GM18508 (cell line): ENCODE measurements around the gene CACNA2D1.
"Not testable (repeated sequence)": the region's sequence is repeated elsewhere in the genome, so short reads cannot be mapped to it uniquely, and the experiment has no call there.

ENCODE experiments used
- ATAC-seq: cut with Tn5 transposase; IDR thresholded peaks from one replicate; pipeline ENCODE4 v1.9.1; 2021; ENCODE audit warnings: moderate number of reproducible peaks; ENCODE audit not compliant: insufficient read depth, unreplicated experiment

CACNA2D1 gene

GRCh38 chr7:82019551-82020475, 423.8 kb downstream of the CACNA2D1 start:
- ATAC-seq = no peak

- ATAC-seq = no peak
Observed at GRCh38 chr7:82018226-82018625, 425.4 kb downstream of the CACNA2D1 start.

GRCh38 chr7:82017334-82017943, 426.1 kb downstream of the CACNA2D1 start:
- ATAC-seq = no peak

- no peak for ATAC-seq
Observed at GRCh38 chr7:82015751-82016150, 427.8 kb downstream of the CACNA2D1 start.

DNA sequence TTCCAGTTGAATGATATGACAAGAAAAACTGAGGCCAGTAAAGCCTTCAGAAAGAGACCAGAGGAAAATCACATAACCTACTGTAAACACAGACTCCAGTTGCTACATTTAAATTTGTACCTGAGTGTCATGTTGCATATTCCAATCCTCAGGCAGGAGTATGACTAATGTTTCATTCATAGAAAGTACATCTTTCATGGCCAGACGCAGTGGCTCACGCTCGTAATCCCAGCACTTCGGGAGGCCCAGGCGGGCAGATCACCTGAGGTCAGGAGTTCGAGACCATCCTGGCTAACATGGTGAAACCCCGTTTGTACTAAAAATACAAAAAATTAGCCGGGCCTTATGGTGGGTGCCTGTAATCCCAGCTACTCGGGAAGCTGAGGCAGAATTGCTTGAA, 429.0 kb downstream of the CACNA2D1 start:
- not testable (repeated sequence) for ATAC-seq

GRCh38 chr7:82012453-82012852, 431.1 kb downstream of the CACNA2D1 start:
- ATAC-seq = no peak

DNA sequence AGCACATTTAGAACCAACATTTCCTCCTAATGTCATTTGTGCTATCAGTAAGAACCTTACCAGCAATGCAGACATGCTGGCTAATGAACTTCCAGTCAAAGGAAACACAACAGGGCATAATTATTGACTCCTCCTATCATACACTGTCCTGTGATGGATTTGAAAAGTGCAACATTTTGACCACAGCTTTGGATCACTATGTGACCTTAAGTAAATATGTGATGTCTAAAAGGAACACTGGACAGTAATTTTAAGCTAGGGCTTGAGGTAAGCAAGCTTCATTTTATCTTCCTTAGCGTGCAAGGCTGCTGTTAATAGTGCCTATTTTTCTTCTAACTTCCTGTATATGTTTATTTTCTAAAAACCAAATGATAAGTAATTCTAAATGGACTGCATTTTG, 433.2 kb downstream of the CACNA2D1 start:
- ATAC-seq = no peak

DNA sequence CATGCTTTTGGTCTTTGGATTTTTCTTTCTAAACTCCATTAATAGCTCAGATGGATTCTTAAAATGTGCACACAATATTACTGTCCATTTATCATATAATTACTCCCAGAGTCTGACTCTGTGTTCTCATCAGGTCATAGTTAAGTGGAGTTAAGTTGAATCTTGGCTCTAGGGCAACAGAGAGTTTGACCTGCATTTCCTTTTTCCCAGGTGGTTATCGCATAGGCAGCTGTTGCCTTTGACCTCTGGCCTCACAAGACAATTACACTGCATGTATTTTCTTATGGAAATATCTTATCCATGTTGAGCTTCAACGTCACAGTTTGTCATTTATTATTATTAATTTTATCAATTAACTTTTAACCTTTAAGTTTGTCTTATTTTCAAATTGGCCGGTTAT, 436.3 kb downstream of the CACNA2D1 start:
- no peak for ATAC-seq

DNA sequence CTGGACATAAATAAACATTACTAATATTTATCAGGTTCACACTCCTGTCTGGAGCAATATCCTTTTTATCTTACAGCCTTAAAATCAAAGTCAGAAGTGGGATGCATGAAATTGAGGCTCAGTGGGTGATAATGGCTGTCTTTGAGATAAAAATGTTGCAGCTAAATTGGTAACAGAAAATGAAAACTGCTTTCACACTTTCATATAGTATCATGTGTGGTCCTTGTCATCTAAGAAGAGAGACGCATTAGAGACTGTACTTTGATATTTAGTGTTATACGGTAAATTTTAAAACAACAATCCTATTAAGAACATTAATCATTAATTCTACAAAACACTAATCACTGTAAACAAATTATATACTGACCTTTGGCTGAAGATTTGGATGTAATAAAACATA, 438.5 kb downstream of the CACNA2D1 start:
- ATAC-seq = no peak

DNA sequence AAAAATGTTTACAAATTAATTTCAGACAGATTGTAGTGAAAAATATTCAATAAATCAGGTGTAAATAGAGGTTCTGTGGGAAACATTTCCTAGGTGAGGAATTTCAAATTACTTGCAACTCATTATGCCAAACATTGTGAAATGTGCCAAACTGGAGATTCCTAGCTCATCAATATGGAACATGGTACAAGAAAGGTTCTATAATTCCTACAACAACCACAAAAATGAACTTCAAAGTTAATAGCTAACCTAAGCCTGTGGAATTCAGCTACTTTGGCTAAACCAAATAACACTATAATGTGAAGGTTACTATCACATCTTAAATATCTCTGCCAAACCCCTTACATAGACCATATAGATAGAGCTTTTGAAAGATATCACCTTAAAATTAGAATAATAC, 450.4 kb downstream of the CACNA2D1 start:
- no peak for ATAC-seq

GRCh38 chr7:81990395-81990794, 453.2 kb downstream of the CACNA2D1 start:
- no peak for ATAC-seq

DNA sequence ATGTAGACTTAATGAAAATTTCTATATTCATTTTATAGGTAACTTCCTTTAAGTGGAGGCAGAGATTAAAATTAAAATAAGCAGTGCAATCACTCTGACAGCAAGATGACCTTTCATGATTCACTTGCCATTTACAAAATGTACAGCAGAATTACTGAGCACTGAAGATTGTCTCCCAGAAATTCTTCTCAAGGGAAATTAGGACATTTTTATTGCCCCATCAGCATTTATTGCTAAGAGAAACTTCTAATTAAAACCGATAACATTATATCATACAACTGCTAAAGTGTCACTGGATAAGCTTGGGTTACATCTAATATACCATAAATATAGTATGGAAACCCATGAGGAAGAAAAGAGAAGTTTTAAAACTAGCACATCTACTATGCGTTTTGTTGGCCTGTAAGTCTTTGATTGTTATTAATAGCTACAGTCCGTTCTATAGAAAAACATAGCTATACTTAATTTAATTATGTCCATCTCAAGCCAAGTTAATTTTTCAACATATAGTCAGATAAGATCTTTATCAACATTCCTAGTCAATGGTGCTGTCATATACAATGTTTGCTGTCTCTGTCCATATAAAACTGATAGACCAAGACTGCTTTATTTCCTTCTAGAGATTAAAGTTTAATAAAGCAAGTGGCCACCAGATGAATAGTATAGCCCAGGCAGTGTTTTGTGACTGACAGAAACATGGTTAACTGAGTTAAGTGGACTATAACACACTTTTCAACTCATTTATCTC, 456.7 kb downstream of the CACNA2D1 start:
- no peak for ATAC-seq

- no peak for ATAC-seq
Observed at GRCh38 chr7:81983406-81983805, 460.2 kb downstream of the CACNA2D1 start.

GRCh38 chr7:81973117-81973516, 470.5 kb downstream of the CACNA2D1 start:
- no peak for ATAC-seq

DNA sequence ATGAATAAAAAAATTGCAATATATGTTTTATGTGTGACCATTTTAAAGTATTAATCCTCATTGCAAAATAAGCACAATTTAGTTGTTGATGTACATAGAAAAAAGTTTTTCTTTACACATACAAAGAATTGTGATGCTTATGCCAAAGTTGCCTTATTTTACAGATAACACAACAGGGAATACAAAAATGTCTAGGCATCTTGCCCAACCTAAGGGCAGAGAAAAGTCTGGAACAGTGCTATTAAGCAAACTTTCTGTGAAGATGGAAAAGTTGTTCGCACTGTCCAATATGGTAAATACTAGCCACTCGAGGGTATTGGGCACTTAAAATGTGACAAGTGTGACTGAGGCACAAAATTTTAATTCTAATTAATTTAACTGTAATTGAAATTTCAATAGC, 483.6 kb downstream of the CACNA2D1 start:
- ATAC-seq = no peak

GRCh38 chr7:81957517-81957916, 486.1 kb downstream of the CACNA2D1 start:
- ATAC-seq = no peak

DNA sequence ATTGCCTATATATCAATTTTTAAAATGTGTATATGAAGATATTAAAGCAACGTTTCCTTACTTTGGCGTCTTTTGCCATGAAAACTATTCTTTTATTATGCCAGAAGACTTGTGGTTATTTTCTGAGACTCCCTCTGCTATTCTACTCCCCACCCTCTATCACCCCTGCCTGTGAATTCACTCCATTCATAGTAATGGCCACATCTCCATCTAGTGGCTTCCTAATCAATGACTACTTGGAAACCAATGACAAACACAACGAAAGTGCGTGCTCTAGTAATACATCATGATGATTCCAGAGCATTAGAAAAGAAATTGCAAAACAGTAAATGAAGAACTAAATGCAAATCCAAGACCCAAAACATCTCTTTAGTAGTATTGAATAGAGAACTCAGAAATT, 487.1 kb downstream of the CACNA2D1 start:
- ATAC-seq = peak; percentile 57

- no peak for ATAC-seq
Observed at GRCh38 chr7:81949306-81949705, 494.3 kb downstream of the CACNA2D1 start.

DNA sequence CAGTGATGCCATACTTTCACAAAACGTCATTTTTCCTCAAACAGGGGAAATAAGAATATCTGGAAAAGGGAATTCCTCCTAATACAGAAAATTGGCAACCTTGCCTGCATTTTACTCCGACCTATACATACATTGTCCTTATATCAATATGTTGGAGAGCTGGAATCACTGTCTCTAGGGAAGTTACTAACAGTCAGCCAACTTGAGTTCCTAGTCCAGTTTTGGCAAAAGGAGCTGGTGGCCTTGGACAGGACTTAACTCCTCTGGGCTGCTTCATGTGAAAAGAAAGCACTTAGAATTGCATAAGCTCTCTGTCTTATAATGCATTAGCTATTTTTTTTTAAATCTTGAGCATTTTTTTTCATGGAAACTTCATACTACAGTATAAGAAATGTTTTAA, 499.5 kb downstream of the CACNA2D1 start:
- ATAC-seq = no peak

DNA sequence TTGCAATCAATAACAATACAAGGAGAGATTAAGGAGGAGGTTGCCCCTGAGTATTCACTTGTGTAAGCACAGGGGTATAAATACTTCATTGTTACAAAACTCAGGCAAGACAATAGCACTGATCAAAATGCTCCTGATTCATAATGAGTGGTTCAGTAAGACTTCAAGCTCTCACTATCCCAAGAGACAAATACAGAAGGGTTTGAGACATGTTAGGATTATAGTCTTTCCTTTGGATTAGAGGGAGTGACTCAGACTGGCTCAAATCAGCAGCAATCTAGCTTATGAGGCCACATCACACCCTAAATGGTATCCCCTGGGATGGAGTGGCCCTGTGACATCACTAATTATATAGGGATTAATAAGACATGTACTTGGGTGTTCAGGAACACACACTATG, 506.5 kb downstream of the CACNA2D1 start:
- ATAC-seq = no peak
